SH-SY5Y (cell line): Measurements from ENCODE around the gene PRSS53.

Source experiments
- GATA2 ChIP-seq: IDR thresholded peaks from 2 replicates; pipeline ENCODE4 v1.6.1; 2011; ENCODE audit warnings: mild to moderate bottlenecking, low read depth, low read length
- GATA3 ChIP-seq: IDR thresholded peaks from 2 replicates; pipeline ENCODE4 v1.6.1; 2011; ENCODE audit warnings: low read depth, mild to moderate bottlenecking, low read length, moderate library complexity

- TF ChIP-seq GATA3: no peak
- TF ChIP-seq GATA2: no peak; the same call in 1 of the 2 replicates
These were observed 5.3 kb upstream of the PRSS53 start for GRCh38 chr16:31094088-31094423.
